ENCODE data around the gene PPP1R15B. TPM values are rescaled to one million over a fixed set of nuclear protein-coding genes. Genes with fewer than 3 reads are reported as not detected.

PPP1R15B gene
- total and polyA plus RNA-seq, 2 of the 4 experiments (the other 2 are of a cell fraction), result 14.9 to 15.0 TPM

GRCh38 chr1:204410688-204411450 is 748 bp downstream of the PPP1R15B start:
- in situ Hi-C loops (cut with MboI; ENCODE audit: low sequenced_read_pairs), result no loop called here
- intact Hi-C loops (cut with micrococcal nuclease), result no loop called here
- Histone ChIP-seq H3K9ac (ENCODE audit: low read depth, low read length) (peak overlapping the region; percentile 98), H2BK15ac (ENCODE audit: low read depth, low read length) (no peak overlapping the region), H2BK20ac (ENCODE audit: low read depth, low read length) (no peak overlapping the region), H3K27ac (ENCODE audit: insufficient read depth, low read length) (peak overlapping the region; percentile 97), H3K23ac (ENCODE audit: low read depth, low read length) (peak overlapping the region; percentile 99), H3K14ac (replicated peaks; ENCODE audit: low read depth, low read length) (peak overlapping the region; percentile 100), H4K20me1 (ENCODE audit: insufficient read depth, low read length) (peaks cover 56% of the 10 kb centered on the region), H2AK9ac (replicated peaks; ENCODE audit: low read depth, low read length, poor library complexity) (peak overlapping the region; percentile 99), H3K4me3 (ENCODE audit: insufficient read depth, low read depth, low read length) (peak overlapping the region; percentile 85), H3K79me1 (ENCODE audit: low read depth in 1 of 2, low read length in 2 of 2) (peaks cover 0 to 17% of the 10 kb centered on the region in 2 experiments; a peak in 1 of 4 replicates), H4K91ac (ENCODE audit: insufficient read depth, low read depth, low read length) (peak overlapping the region; percentile 94), H4K8ac (ENCODE audit: low read depth in 2 of 2, low read length in 2 of 2) (peak overlapping the region; percentile 92 to 98; a peak in 3 of 4 replicates), H3K9me3 (ENCODE audit: control insufficient read depth, insufficient read depth, low read length) (no peaks in the 10 kb centered on the region), H3K36me3 (ENCODE audit: control insufficient read depth, insufficient read depth, low read length) (peaks cover 4% of the 10 kb centered on the region), H2BK120ac (ENCODE audit: low read depth, low read length) (peak overlapping the region; percentile 90), H4K5ac (ENCODE audit: low read depth, low read length) (peak overlapping the region; percentile 92), H3K4me2 (ENCODE audit: low read depth, low read length) (peak overlapping the region; percentile 94), H2AK5ac (ENCODE audit: low read depth, low read length) (peak overlapping the region; percentile 97), H3K4me1 (ENCODE audit: control insufficient read depth, insufficient read depth, low read length) (no peaks in the 10 kb centered on the region), H3K4ac (ENCODE audit: low read depth, low read length) (peak overlapping the region; percentile 99), H3K27me3 (ENCODE audit: control insufficient read depth, insufficient read depth, low read length) (no peaks in the 10 kb centered on the region), H3K18ac (ENCODE audit: low read depth, low read length) (peak overlapping the region; percentile 88), H2AFZ (replicated peaks; ENCODE audit: low read length, poor library complexity) (peak overlapping the region; percentile 94), H3K9me1 (ENCODE audit: insufficient read depth, low read length) (no peaks in the 10 kb centered on the region), H3K56ac (ENCODE audit: extremely low read depth, insufficient read depth, low read length) (peak overlapping the region; percentile 99), H2BK5ac (ENCODE audit: low read depth, low read length, poor library complexity, severe bottlenecking) (peak overlapping the region; percentile 85)
- peak; percentile 43 for ATAC-seq (ENCODE audit: low read depth)
- POLR2A ChIA-PET (ENCODE audit: unreplicated experiment), result no interaction called here
- CTCF ChIA-PET, result interaction anchor here (0.9 kb wide), 1 partner anchor 12 kb away, joined by 4 read pairs; no protein-coding TSS in a partner anchor
- peak; percentile 33; the same call in 1 of the 2 replicates for TF ChIP-seq MAZ (IDR thresholded peaks at IDR 0.05; ENCODE audit: borderline replicate concordance, low read depth, low read length)
- no peak for TF ChIP-seq CEBPB (IDR thresholded peaks at IDR 0.05; ENCODE audit: low read depth, low read length)
- dilution Hi-C loops (cut with HindIII; ENCODE audit: low sequenced_read_pairs, unreplicated experiment), result no loop called here
- BruUV-seq (replicated peaks), result no TSS peak
- WGBS, 2 experiments (ENCODE audit: extremely low coverage in 2 of 2, insufficient read length in 1 of 2), result 0% methylated on average over 25 of the region's 38 CpGs; no CpG with 5 or more reads in 1 of the 2 experiments
- peak; percentile 48 for DNase-seq
